KG1 (cell line): Measurements from ENCODE around the gene ALOXE3.
"Not testable (repeated sequence)": the region's sequence is repeated elsewhere in the genome, so short reads cannot be mapped to it uniquely, and the experiment has no call there.

Experiments used
- DNase-seq: peaks from one replicate; lab custom pipeline; 2025; lab: John Stamatoyannopoulos, UW

ALOXE3 gene

GRCh38 chr17:8096541-8096940 lies 21.8 kb downstream of the ALOXE3 start:
- DNase-seq, result no peak

- no peak for DNase-seq
Observed at GRCh38 chr17:8095361-8095760, 23.0 kb downstream of the ALOXE3 start.

DNA sequence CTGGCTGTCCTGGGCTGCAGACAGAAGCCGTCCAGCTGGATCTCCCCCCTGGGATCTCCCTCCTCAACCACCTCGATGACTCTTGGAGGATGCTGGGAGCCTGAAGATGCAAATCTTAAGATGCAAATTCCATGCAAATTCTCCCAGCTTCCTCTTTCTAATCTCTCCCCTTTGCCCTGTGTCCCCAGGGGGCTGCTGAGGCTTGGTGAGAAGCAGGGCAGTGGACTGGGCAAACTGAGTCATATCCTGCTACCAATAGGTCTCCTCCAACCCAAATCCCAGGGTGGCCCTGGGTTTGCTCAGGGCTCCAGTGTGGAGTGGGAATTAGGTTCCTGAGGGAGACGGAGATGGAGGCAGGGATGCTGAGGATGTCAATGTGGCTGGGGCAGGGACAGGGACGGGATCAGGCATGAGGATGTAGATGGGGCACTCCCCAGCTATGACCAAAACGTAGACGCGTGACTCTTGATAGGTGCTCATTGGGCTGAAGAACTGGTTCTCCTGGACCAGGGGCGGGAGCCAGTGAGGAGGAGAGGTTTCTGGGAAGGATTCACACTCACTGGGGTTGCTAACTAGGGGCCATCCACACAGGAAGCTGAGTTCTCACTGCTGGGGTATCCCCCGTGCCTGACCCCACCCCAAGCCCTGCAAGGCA lies 27.2 kb downstream of the ALOXE3 start:
- DNase-seq, result no peak

DNA sequence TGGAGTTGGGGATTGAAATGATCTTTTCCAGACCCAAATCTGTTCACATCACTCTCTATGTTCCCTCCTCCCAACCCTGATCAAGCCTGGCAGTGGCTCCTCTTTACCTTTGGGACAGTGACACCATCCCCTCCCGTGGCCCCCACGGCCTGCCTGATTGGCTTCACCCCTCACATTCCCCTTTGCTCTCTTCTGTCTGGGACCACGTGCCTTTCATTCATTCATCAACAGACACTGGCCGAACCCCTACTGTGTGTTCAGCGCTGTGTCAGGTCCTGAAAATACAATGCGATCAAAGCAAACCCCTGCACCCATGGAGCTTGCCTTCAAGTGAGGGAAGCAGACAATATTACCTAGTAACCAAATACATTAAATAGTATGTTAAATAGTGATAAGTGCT lies 28.6 kb downstream of the ALOXE3 start:
- no peak for DNase-seq

- DNase-seq, result no peak
Observed at GRCh38 chr17:8087952-8088230, 30.4 kb downstream of the ALOXE3 start.

DNA sequence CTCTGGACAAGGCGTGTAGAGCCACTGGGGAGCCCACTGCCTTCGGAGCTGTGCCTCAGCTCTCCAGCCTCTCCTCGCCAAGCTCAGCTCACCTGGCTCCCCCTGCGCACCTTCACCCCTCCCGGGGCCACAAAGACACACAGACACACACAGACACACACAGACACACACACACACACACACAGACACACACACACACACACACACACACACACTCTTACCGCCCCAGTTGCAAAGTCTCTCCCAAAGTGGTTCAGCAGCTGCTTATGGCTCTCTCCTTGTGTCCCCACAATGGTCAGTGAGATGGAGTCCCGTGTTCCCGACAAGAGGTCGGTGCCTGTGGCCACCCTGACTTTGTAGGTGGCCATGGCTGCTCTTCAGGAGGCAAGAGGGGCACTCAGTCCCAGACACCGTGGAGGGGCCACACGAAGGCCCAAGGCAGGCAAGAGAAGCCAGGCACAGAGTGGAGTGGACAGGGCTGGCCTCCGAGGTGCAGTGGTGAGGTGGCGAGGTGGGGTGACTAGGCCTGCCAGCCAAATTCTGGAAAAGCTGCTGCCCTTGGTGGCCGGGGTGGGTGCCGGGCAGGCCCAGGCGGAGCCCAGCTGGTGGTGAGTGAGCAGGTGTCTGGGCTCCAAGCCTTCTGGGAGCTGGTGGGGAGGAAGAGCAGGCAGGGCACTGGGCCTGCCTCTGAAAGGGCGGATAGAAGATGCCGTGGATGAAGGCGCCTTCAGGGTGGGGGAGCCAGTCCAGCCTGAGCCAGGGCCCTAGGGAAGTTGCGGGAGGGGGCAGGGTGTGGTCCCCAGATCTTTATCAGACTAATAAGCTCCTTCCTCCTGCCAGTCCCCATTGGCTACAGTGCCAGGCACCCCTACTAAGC lies 31.0 kb downstream of the ALOXE3 start, which contains the start of gene ALOX12B:
Gene ALOX12B (minus strand): TSS at position 642 of the 877 bp plus-strand sequence. CDS start 274 bp downstream, at position 368.
- no peak for DNase-seq

GRCh38 chr17:8084250-8084649 lies 34.1 kb downstream of the ALOXE3 start:
- DNase-seq, result no peak

- no peak for DNase-seq
Observed at GRCh38 chr17:8082292-8082691, 36.0 kb downstream of the ALOXE3 start.

DNA sequence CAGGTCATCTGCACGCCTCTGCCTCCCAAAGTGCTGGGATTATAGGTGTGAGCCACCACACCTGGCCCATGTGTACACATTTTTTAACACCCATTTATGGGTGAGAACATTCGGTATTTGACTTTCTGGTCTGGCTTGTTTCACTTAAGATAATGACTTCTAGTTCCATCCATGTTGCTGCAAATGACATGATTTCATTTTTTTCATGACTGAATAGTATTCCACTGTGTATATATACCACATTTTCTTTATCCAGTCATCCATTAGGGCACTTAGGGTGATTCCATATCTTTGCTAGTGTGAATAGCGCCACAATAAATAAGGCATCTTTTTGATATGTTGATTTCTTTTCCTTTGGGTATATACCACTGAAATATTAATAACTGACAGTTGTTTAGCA lies 36.4 kb downstream of the ALOXE3 start:
- DNase-seq, result no peak

- no peak for DNase-seq
Observed at GRCh38 chr17:8080799-8081219, 37.5 kb downstream of the ALOXE3 start.

DNA sequence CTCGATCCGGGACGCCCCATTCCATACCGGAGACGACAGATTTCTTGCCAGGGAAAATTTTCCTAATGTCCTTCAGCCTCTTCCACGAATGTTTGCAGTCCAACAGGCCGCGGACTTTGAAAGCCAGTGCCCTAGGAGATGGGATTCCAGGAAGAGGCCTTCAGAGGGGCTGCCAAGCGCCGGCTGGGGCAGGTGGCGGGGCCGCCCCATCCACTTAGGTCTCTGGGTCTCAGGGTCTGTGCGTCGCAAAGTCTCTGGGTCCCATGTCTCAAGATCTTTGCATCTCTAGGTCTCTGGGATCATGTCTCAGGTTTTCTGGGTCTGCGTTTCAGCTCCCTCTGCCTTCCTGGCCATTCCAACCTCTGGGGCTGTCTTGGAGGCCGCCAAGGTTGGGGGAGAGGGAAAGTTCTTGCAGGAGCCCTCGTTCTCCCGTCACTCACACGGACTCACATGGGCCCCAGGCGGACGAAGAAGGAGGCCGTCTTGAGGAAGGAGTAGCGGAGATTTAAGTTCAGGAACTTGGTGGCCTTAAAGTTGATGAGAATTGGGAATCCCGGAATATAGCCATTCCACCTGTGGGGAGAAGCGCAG lies 38.0 kb downstream of the ALOXE3 start:
- no peak for DNase-seq

GRCh38 chr17:8079291-8080207 lies 38.8 kb downstream of the ALOXE3 start:
- DNase-seq, result peak; percentile 65

GRCh38 chr17:8077939-8078338 lies 40.4 kb downstream of the ALOXE3 start:
- DNase-seq, result not testable (repeated sequence)

GRCh38 chr17:8076502-8077266 lies 41.6 kb downstream of the ALOXE3 start:
- no peak for DNase-seq

- no peak for DNase-seq
Observed at GRCh38 chr17:8075574-8076342, 42.6 kb downstream of the ALOXE3 start.

GRCh38 chr17:8075081-8075480 lies 43.2 kb downstream of the ALOXE3 start:
- DNase-seq, result no peak

DNA sequence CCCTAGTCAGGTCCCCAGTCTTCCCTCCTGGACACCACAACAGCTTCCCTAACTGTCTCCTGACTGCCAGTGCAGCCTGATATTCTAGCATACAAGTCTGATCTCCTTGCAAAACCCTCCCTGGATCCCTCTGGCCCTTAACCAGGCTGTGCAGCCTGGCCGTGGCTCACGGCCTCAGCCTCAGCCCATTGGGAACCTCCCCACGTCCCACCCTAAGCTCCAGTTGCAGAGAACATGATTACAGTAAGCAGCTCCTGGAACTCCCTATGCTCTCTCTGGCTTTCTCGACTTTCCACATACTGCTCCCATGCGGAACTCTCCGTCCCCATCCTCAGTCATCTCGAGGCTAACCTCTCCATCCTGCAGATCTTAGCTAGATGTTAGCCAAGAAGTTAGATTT lies 43.8 kb downstream of the ALOXE3 start:
- DNase-seq, result no peak

- DNase-seq, result peak; percentile 19
Observed at GRCh38 chr17:8073627-8074484, 44.5 kb downstream of the ALOXE3 start.

- DNase-seq, result no peak
Observed at GRCh38 chr17:8072729-8073461, 45.4 kb downstream of the ALOXE3 start.
